Measurements from ENCODE around the gene ANO4.

Gene ANO4

GRCh38 chr12:100942984-100943749, 148.6 kb downstream of the ANO4 start:
- Mint-ChIP-seq H3K27ac (no peak overlapping the region), H3K9me3 (peaks cover 4% of the 10 kb centered on the region), H3K27me3 (no peaks in the 10 kb centered on the region), H3K4me3 (no peak overlapping the region), H3K4me1 (no peaks in the 10 kb centered on the region), H3K36me3 (no peaks in the 10 kb centered on the region)

GRCh38 chr12:100951756-100952155, 157.2 kb downstream of the ANO4 start:
- H3K36me3 Mint-ChIP-seq: no peaks in the 10 kb centered on the region
- H3K9me3 Mint-ChIP-seq: no peaks in the 10 kb centered on the region
- no peaks in the 10 kb centered on the region for H3K4me1 Mint-ChIP-seq
- H3K4me3 Mint-ChIP-seq: no peak overlapping the region
- no peak overlapping the region for H3K27ac Mint-ChIP-seq
- H3K27me3 Mint-ChIP-seq: no peaks in the 10 kb centered on the region

- no peak overlapping the region for H3K27ac Mint-ChIP-seq
These were observed 158.6 kb downstream of the ANO4 start for GRCh38 chr12:100953217-100953616.

GRCh38 chr12:100953677-100954076, 159.1 kb downstream of the ANO4 start:
- H3K27ac Mint-ChIP-seq: no peak overlapping the region
- no peaks in the 10 kb centered on the region for H3K36me3 Mint-ChIP-seq
- H3K27me3 Mint-ChIP-seq: no peaks in the 10 kb centered on the region
- H3K4me1 Mint-ChIP-seq: no peaks in the 10 kb centered on the region
- no peaks in the 10 kb centered on the region for H3K9me3 Mint-ChIP-seq
- H3K4me3 Mint-ChIP-seq: no peak overlapping the region

More at GRCh38 chr12:100953217-100953616, 158.6 kb downstream of the ANO4 start:
- Mint-ChIP-seq H3K27me3 (no peaks in the 10 kb centered on the region), H3K36me3 (no peaks in the 10 kb centered on the region), H3K4me3 (no peak overlapping the region), H3K4me1 (no peaks in the 10 kb centered on the region), H3K9me3 (no peaks in the 10 kb centered on the region)

- Mint-ChIP-seq H3K4me1 (no peaks in the 10 kb centered on the region), H3K36me3 (no peaks in the 10 kb centered on the region), H3K4me3 (no peak overlapping the region), H3K27ac (no peak overlapping the region), H3K9me3 (no peaks in the 10 kb centered on the region), H3K27me3 (no peaks in the 10 kb centered on the region)
These were observed 159.5 kb downstream of the ANO4 start for GRCh38 chr12:100954118-100954517.

- no peak overlapping the region for H3K27ac Mint-ChIP-seq
- no peaks in the 10 kb centered on the region for H3K9me3 Mint-ChIP-seq
- no peak overlapping the region for H3K4me3 Mint-ChIP-seq
- H3K27me3 Mint-ChIP-seq: no peaks in the 10 kb centered on the region
- no peaks in the 10 kb centered on the region for H3K36me3 Mint-ChIP-seq
- no peaks in the 10 kb centered on the region for H3K4me1 Mint-ChIP-seq
These were observed 160.6 kb downstream of the ANO4 start for GRCh38 chr12:100955139-100955538.

- Mint-ChIP-seq H3K27me3 (no peaks in the 10 kb centered on the region), H3K4me3 (no peak overlapping the region), H3K9me3 (no peaks in the 10 kb centered on the region), H3K27ac (no peak overlapping the region), H3K36me3 (no peaks in the 10 kb centered on the region), H3K4me1 (no peaks in the 10 kb centered on the region)
These were observed 161.8 kb downstream of the ANO4 start for GRCh38 chr12:100956311-100956852.

GRCh38 chr12:100959481-100959880, 164.9 kb downstream of the ANO4 start:
- Mint-ChIP-seq H3K4me1 (no peaks in the 10 kb centered on the region), H3K9me3 (no peaks in the 10 kb centered on the region), H3K27me3 (no peaks in the 10 kb centered on the region)

GRCh38 chr12:100962086-100962712, 167.6 kb downstream of the ANO4 start:
- Mint-ChIP-seq H3K27ac (no peak overlapping the region), H3K4me3 (no peak overlapping the region), H3K36me3 (no peaks in the 10 kb centered on the region), H3K27me3 (no peaks in the 10 kb centered on the region), H3K4me1 (no peaks in the 10 kb centered on the region), H3K9me3 (no peaks in the 10 kb centered on the region)

More at GRCh38 chr12:100959481-100959880, 164.9 kb downstream of the ANO4 start:
- Mint-ChIP-seq H3K4me3 (no peak overlapping the region), H3K27ac (no peak overlapping the region), H3K36me3 (no peaks in the 10 kb centered on the region)

- Mint-ChIP-seq H3K36me3 (no peaks in the 10 kb centered on the region), H3K4me3 (no peak overlapping the region), H3K4me1 (no peaks in the 10 kb centered on the region), H3K9me3 (no peaks in the 10 kb centered on the region), H3K27me3 (no peaks in the 10 kb centered on the region), H3K27ac (no peak overlapping the region)
These were observed 168.8 kb downstream of the ANO4 start for GRCh38 chr12:100963381-100963780.

- no peak overlapping the region for H3K4me3 Mint-ChIP-seq
- H3K27ac Mint-ChIP-seq: no peak overlapping the region
- H3K9me3 Mint-ChIP-seq: no peaks in the 10 kb centered on the region
- no peaks in the 10 kb centered on the region for H3K36me3 Mint-ChIP-seq
- H3K27me3 Mint-ChIP-seq: no peaks in the 10 kb centered on the region
- H3K4me1 Mint-ChIP-seq: no peaks in the 10 kb centered on the region
These were observed 169.5 kb downstream of the ANO4 start for GRCh38 chr12:100964028-100964427.

GRCh38 chr12:100967189-100967588, 172.6 kb downstream of the ANO4 start:
- Mint-ChIP-seq H3K27ac (no peak overlapping the region), H3K4me1 (no peaks in the 10 kb centered on the region), H3K4me3 (no peak overlapping the region), H3K27me3 (peaks cover 3% of the 10 kb centered on the region), H3K9me3 (no peaks in the 10 kb centered on the region), H3K36me3 (no peaks in the 10 kb centered on the region)

- H3K27ac Mint-ChIP-seq: no peak overlapping the region
- no peaks in the 10 kb centered on the region for H3K4me1 Mint-ChIP-seq
- H3K4me3 Mint-ChIP-seq: no peak overlapping the region
- peaks cover 3% of the 10 kb centered on the region for H3K27me3 Mint-ChIP-seq
- no peaks in the 10 kb centered on the region for H3K9me3 Mint-ChIP-seq
- no peaks in the 10 kb centered on the region for H3K36me3 Mint-ChIP-seq
These were observed 176.3 kb downstream of the ANO4 start for GRCh38 chr12:100970894-100971293.

- Mint-ChIP-seq H3K27me3 (peaks cover 4% of the 10 kb centered on the region), H3K27ac (no peak overlapping the region), H3K4me1 (no peaks in the 10 kb centered on the region), H3K36me3 (no peaks in the 10 kb centered on the region), H3K4me3 (no peak overlapping the region), H3K9me3 (no peaks in the 10 kb centered on the region)
These were observed 177.5 kb downstream of the ANO4 start for GRCh38 chr12:100972121-100972520.

- H3K36me3 Mint-ChIP-seq: no peaks in the 10 kb centered on the region
- no peak overlapping the region for H3K27ac Mint-ChIP-seq
- H3K4me1 Mint-ChIP-seq: no peaks in the 10 kb centered on the region
- peaks cover 6% of the 10 kb centered on the region for H3K9me3 Mint-ChIP-seq
- H3K4me3 Mint-ChIP-seq: no peak overlapping the region
- peaks cover 6% of the 10 kb centered on the region for H3K27me3 Mint-ChIP-seq
These were observed 179.8 kb downstream of the ANO4 start for GRCh38 chr12:100974341-100974740.

- no peak overlapping the region for H3K27ac Mint-ChIP-seq
- H3K4me1 Mint-ChIP-seq: no peaks in the 10 kb centered on the region
- H3K4me3 Mint-ChIP-seq: no peak overlapping the region
- no peaks in the 10 kb centered on the region for H3K36me3 Mint-ChIP-seq
- H3K27me3 Mint-ChIP-seq: peaks cover 6% of the 10 kb centered on the region
- H3K9me3 Mint-ChIP-seq: peaks cover 6% of the 10 kb centered on the region
These were observed 180.2 kb downstream of the ANO4 start for GRCh38 chr12:100974747-100975146.
